ENCODE data around the gene DPP4.

The DPP4 gene

DNA sequence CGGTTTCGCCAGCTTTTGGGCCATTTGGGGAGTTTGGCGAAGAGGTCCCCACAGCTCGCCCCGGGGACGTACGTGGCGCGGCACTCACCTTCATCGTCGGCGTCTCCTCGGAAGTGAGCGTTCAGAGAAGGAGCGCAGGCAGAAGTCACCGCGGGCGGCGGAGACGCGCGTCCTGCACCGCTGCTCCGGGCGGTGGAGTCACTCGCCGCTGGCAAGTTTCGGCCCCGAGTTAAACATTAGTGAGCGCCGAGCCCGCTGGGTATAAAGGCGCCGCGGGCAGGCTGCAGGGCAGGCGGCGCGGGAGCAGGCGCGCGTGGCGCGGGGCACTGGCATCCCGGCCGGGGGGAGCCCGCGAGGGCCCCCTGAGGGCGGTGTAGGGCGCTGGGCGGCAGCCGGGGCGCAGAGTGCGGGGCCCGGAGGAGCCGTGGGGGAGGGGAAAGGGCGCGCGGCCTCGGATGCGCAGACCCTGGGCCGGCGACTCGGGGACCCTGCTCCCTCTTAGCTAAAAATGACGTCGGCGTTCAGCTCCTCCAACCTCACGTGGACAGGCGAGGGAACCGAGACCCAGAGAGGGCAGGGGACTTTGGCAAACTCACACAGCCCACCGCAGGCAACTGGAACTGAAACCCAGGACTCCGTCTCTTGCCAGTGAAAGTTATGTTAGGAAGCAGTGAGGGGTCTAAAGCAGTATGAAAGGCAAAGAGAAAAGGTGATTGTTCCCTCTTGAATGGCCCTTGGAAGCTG is at the start of gene DPP4:
Gene DPP4, minus strand, starts transcription at position 328 of the 744 bp plus-strand sequence. Its CDS starts 234 bp downstream, at position 94.
- peak; percentile 36 to 39 for DNase-seq (ENCODE audit: low read depth in 2 of 2)
- H3K4me3 ChIP-seq (replicated peaks in 1 of 2; ENCODE audit: low read depth in 2 of 2, low read length in 2 of 2): peak within 1 kb of the TSS; percentile 77 to 86
- TF ChIP-seq, protein P1, sequence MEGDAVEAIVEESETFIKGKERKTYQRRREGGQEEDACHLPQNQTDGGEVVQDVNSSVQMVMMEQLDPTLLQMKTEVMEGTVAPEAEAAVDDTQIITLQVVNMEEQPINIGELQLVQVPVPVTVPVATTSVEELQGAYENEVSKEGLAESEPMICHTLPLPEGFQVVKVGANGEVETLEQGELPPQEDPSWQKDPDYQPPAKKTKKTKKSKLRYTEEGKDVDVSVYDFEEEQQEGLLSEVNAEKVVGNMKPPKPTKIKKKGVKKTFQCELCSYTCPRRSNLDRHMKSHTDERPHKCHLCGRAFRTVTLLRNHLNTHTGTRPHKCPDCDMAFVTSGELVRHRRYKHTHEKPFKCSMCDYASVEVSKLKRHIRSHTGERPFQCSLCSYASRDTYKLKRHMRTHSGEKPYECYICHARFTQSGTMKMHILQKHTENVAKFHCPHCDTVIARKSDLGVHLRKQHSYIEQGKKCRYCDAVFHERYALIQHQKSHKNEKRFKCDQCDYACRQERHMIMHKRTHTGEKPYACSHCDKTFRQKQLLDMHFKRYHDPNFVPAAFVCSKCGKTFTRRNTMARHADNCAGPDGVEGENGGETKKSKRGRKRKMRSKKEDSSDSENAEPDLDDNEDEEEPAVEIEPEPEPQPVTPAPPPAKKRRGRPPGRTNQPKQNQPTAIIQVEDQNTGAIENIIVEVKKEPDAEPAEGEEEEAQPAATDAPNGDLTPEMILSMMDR (IDR thresholded peaks at IDR 0.05; ENCODE audit: low read depth, low read length): no peak

DNA sequence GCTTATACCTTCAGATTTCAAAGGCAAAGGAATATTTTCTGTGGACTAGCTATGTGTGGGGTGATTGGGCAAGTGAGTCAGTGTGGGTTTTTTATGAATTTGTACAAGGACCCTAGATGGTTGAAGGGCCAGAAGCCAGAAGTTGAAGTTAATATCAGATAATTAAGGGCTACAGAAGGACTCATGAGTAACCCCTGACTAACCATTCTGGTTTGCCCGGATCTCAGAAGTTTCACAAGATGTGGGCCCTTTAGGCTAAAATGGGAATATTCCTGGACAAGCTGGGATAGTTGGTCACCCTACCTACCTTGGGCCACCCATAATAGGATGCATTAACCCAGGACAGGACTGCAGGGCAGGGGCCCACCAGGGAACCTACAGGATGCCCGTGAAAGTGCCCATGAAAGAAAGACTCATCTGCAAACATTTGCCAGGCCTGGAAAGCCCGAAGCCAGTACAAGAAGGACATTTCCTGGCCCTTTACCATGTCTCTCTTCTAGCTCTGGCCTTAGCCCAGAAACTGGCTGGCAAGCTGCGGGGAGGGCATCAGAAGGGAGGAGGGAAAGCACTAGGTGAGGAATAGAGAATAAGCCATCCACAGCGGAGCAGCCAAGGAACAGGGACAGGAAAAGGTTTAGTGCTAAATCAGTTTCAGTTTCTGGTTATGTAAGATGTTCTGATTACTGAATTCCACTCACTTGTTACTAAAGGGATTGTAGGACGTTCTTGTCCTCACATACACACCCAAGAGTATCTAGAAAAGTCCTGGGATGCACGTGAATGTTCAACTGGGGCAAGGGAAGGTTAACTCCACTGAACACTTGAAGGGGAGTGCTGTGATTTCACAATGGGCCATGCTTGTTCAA is 44.4 kb upstream of the DPP4 start:
- TF ChIP-seq, protein P1 (IDR thresholded peaks at IDR 0.05; ENCODE audit: low read depth, low read length): no peak
- peak; percentile 60 to 79 for DNase-seq (ENCODE audit: low read depth in 2 of 2)

DNA sequence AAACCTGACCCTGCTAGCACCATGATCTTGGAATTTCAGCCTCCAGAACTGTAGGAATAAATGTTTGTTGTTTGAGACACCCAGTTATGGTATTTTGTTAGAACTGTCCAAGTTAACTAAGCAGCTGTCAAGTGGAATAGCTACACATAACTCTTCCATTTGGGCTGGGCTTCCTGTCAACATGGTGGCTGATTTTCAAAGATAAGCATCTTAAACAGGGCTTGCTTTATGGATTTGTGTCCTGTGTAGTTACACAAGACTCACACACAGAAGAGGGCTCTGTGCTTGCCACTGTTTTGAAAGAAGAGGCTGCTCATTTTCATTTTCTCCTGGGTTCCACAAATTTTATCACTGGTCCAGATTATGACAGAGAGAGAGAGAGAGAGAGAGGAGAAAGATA is 42.3 kb upstream of the DPP4 start:
- TF ChIP-seq, protein P1 (IDR thresholded peaks at IDR 0.05; ENCODE audit: low read depth, low read length): no peak
- DNase-seq (ENCODE audit: low read depth in 2 of 2): no peak
- no peak overlapping the region for H3K4me3 ChIP-seq (replicated peaks in 1 of 2; ENCODE audit: low read depth in 2 of 2, low read length in 2 of 2)

More for the DNA sequence above, 44.4 kb upstream of the DPP4 start:
- no peak overlapping the region for H3K4me3 ChIP-seq (replicated peaks in 1 of 2; ENCODE audit: low read depth in 2 of 2, low read length in 2 of 2)

DNA sequence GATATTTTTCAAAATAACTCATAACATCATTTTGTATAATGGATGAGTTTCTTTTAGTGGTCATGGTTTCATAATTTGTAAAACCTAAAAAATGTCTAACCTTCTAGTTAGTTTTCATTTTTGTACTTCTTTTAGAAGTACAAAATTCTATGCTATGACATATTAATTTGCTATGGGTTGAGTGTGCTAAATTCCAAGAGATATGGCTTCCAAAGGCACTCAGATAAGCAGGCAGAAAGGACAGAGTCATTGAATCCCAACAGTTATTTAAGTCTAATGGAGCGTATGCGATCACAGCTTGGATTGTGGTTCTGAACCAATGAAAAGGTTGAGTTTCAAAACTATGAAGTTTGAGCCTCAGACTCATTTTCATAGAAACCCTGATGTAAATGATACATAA is 41.1 kb upstream of the DPP4 start:
- H3K4me3 ChIP-seq (replicated peaks in 1 of 2; ENCODE audit: low read depth in 2 of 2, low read length in 2 of 2): no peak overlapping the region
- TF ChIP-seq, protein P1 (IDR thresholded peaks at IDR 0.05; ENCODE audit: low read depth, low read length): no peak
- no peak for DNase-seq (ENCODE audit: low read depth in 2 of 2)

DNA sequence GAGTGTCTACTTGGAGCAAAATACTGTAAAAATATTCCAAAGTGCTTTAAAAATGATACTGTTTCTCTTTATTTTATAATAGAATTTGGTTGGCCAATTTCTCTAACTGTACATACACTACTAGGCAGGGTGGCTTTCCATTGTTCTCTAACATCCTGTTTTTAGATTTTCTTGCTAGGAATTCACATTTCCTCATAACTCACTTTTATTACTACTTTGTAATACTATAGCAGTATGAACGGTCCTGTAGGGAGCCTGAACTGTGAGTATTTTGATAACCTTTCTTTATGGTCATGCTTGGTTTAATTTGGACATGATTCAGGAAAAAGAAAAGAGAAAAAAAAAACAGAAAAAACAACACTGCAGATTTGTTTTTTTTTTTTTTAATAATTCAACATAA is 40.3 kb upstream of the DPP4 start:
- H3K4me3 ChIP-seq (replicated peaks in 1 of 2; ENCODE audit: low read depth in 2 of 2, low read length in 2 of 2): no peak overlapping the region
- DNase-seq (ENCODE audit: low read depth in 2 of 2): peak; percentile 66 to 72
- TF ChIP-seq, protein P1 (IDR thresholded peaks at IDR 0.05; ENCODE audit: low read depth, low read length): no peak

- TF ChIP-seq, protein P1 (IDR thresholded peaks at IDR 0.05; ENCODE audit: low read depth, low read length): no peak
- peak; percentile 80 to 83 for DNase-seq (ENCODE audit: low read depth in 2 of 2)
- H3K4me3 ChIP-seq (replicated peaks in 1 of 2; ENCODE audit: low read depth in 2 of 2, low read length in 2 of 2): no peak overlapping the region
These were observed 39.8 kb upstream of the DPP4 start for GRCh38 chr2:162113776-162114168.

Measured in cardiac fibroblast (primary cell).